Posterior vena cava (tissue), 2 donors: Measurements from ENCODE around the gene MMP15. TPM values are rescaled to one million over a fixed set of nuclear protein-coding genes. Genes with fewer than 3 reads are reported as not detected.

ENCODE experiments used
- DNase-seq: peaks from one replicate; pipeline ENCODE4 v3.0.0-alpha.2; 2020; ENCODE audit warnings: low spot score
- intact Hi-C, 2 donors: fragments of 100-400 bp; cut with DNase I; formaldehyde crosslinking; loops; one replicate each; pipeline versions ENCODE4 v1.14.1 to v1.14.2; 2022 to 2023
- total RNA-seq, 2 donors: library from RNA; stranded (reverse); fragmentation: NEBNext Ultra II Directional; extraction: Animal tissue kit (Norgen Biotek cat#: 25700); gene quantifications; one replicate each; pipeline ENCODE4 v1.2.1, GENCODE V29; 2021
- donor health status: DM: yes; HTN: yes; CAD: no.
- donor health status: DM: yes; HTN: yes; CAD: no.

The MMP15 gene
- total RNA-seq, 2 donors from 2014 or later, result 4.4 to 5.8 TPM

- DNase-seq, result no peak
- intact Hi-C loops, result no loop called here
Measured at GRCh38 chr16:58011652-58012051, 13.9 kb upstream of the MMP15 start.

GRCh38 chr16:58012481-58012880, 13.1 kb upstream of the MMP15 start:
- intact Hi-C loops, result no loop called here
- no peak for DNase-seq

- DNase-seq, result no peak
- intact Hi-C loops, result no loop called here
Measured at GRCh38 chr16:58013201-58013956, 12.2 kb upstream of the MMP15 start.

- no peak for DNase-seq
- intact Hi-C loops, result no loop called here
Measured at GRCh38 chr16:58016840-58017446, 8.6 kb upstream of the MMP15 start.

- no peak for DNase-seq
- intact Hi-C loops, result no loop called here
Measured at GRCh38 chr16:58018803-58019202, 6.8 kb upstream of the MMP15 start.

GRCh38 chr16:58019866-58020538, 5.6 kb upstream of the MMP15 start:
- intact Hi-C loops, result loop anchor here (5.0 kb wide), 2 partner anchors 92 to 107 kb away; partner anchors contain the start of gene CFAP20 (in 1 of the 2)
- no peak for DNase-seq

- DNase-seq, result no peak
- intact Hi-C loops, result loop anchor here (5.0 kb wide), 2 partner anchors 91 to 106 kb away; partner anchors contain the start of gene CFAP20 (in 1 of the 2)
Measured at GRCh38 chr16:58020628-58021521, 4.7 kb upstream of the MMP15 start.

- intact Hi-C loops, result loop anchor here (5.0 kb wide), 2 partner anchors 90 to 105 kb away; partner anchors contain the start of gene CFAP20 (in 1 of the 2)
- no peak for DNase-seq
Measured at GRCh38 chr16:58021661-58022551, 3.6 kb upstream of the MMP15 start.

- intact Hi-C loops, result loop anchor here (5.0 kb wide), 2 partner anchors 90 to 105 kb away; partner anchors contain the start of gene CFAP20 (in 1 of the 2)
- DNase-seq, result peak; percentile 87
Measured at GRCh38 chr16:58022601-58023371, 2.8 kb upstream of the MMP15 start.

GRCh38 chr16:58024486-58025350, 836 bp upstream of the MMP15 start:
- no peak for DNase-seq
- intact Hi-C loops, result loop anchor here (5.0 kb wide), 2 partner anchors 88 to 103 kb away; partner anchors contain the start of gene CFAP20 (in 1 of the 2)

GRCh38 chr16:58026139-58026704, 668 bp downstream of the MMP15 start:
- peak; percentile 87 for DNase-seq
- intact Hi-C loops, result no loop called here

- DNase-seq, result no peak
- intact Hi-C loops, result no loop called here
Measured at GRCh38 chr16:58026705-58027160, 1.2 kb downstream of the MMP15 start.

GRCh38 chr16:58027161-58027915, 1.8 kb downstream of the MMP15 start:
- intact Hi-C loops, result no loop called here

GRCh38 chr16:58027916-58028455, 2.4 kb downstream of the MMP15 start:
- no peak for DNase-seq
- intact Hi-C loops, result no loop called here

More at GRCh38 chr16:58027161-58027915, 1.8 kb downstream of the MMP15 start:
- DNase-seq, result no peak

- intact Hi-C loops, result loop anchor here in 1 of 2 donors (1.0 kb wide), 1 partner anchor 90 kb away; no protein-coding TSS in a partner anchor
- DNase-seq, result no peak
Measured at GRCh38 chr16:58028541-58029070, 3.1 kb downstream of the MMP15 start.
